ENCODE data around the gene TMC1.
A peak's percentile ranks its signal among the peaks of the same experiment; 100 is the strongest.

TMC1 gene

GRCh38 chr9:72684615-72685014, 163.2 kb downstream of the TMC1 start:
- DNase-seq, result no peak

GRCh38 chr9:72685911-72686310, 164.5 kb downstream of the TMC1 start:
- DNase-seq, result no peak

- DNase-seq, result no peak
Measured at GRCh38 chr9:72687331-72687730, 165.9 kb downstream of the TMC1 start.

GRCh38 chr9:72691671-72692070, 170.3 kb downstream of the TMC1 start:
- no peak for DNase-seq

GRCh38 chr9:72695365-72695764, 174.0 kb downstream of the TMC1 start:
- no peak for DNase-seq

GRCh38 chr9:72696511-72696910, 175.1 kb downstream of the TMC1 start:
- no peak for DNase-seq

- no peak for DNase-seq
Measured at GRCh38 chr9:72701510-72701909, 180.1 kb downstream of the TMC1 start.

GRCh38 chr9:72703574-72703973, 182.2 kb downstream of the TMC1 start:
- peak; percentile 10 for DNase-seq

- DNase-seq, result no peak
Measured at GRCh38 chr9:72704688-72705375, 183.4 kb downstream of the TMC1 start.

- no peak for DNase-seq
Measured at GRCh38 chr9:72718503-72718902, 197.1 kb downstream of the TMC1 start.

- DNase-seq, result no peak
Measured at GRCh38 chr9:72721067-72721466, 199.7 kb downstream of the TMC1 start.

GRCh38 chr9:72726947-72727346, 205.5 kb downstream of the TMC1 start:
- peak; percentile 11 for DNase-seq

- DNase-seq, result no peak
Measured at GRCh38 chr9:72728031-72728770, 206.8 kb downstream of the TMC1 start.

- peak; percentile 55 for DNase-seq
Measured at GRCh38 chr9:72733895-72734294, 212.5 kb downstream of the TMC1 start.

GRCh38 chr9:72734631-72735030, 213.2 kb downstream of the TMC1 start:
- DNase-seq, result no peak

- DNase-seq, result no peak
Measured at GRCh38 chr9:72743836-72744235, 222.4 kb downstream of the TMC1 start.

GRCh38 chr9:72749276-72749675, 227.9 kb downstream of the TMC1 start:
- no peak for DNase-seq

GRCh38 chr9:72751541-72751940, 230.1 kb downstream of the TMC1 start:
- DNase-seq, result no peak

GRCh38 chr9:72753266-72753893, 232.0 kb downstream of the TMC1 start:
- peak; percentile 40 for DNase-seq

GRCh38 chr9:72755836-72756235, 234.4 kb downstream of the TMC1 start:
- DNase-seq, result no peak

- no peak for DNase-seq
Measured at GRCh38 chr9:72758944-72759343, 237.5 kb downstream of the TMC1 start.

GRCh38 chr9:72763022-72763421, 241.6 kb downstream of the TMC1 start:
- DNase-seq, result no peak

GRCh38 chr9:72769546-72769945, 248.1 kb downstream of the TMC1 start:
- no peak for DNase-seq

GRCh38 chr9:72772661-72773060, 251.3 kb downstream of the TMC1 start:
- DNase-seq, result no peak

All from fibroblast of skin of scalp (primary cell).